HG02840 (cell line): ENCODE results near the gene CDH10.

ENCODE experiments used
- ATAC-seq: cut with Tn5 transposase; IDR thresholded peaks from one replicate; pipeline ENCODE4 v1.9.1; 2021; ENCODE audit warnings: mild to moderate bottlenecking, moderate library complexity, moderate number of reproducible peaks; ENCODE audit not compliant: unreplicated experiment, low FRiP score

CDH10 gene

DNA sequence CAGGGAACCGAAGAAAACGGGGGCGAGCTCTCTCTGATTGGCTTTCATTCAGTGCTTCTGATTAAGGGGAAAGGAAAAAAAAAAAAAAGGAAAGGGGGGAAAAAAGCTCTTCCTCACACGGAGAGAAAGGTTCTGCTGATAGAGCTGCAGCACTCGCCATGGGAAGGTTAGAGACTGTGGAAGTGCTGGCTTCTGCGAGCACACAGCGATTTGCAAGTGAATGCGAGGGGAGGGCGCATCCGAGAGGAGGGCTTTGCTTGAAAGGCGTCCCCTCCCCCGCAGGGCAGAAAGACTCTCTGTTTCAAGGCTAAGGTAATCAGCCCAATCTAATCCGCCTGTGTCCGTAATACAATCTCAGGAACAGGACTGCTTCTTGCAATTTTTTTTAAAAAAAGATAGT is at the start of gene CDH10:
Gene CDH10, minus strand, starts transcription at position 218 of the 400 bp plus-strand sequence. CDS start 51,488 bp downstream, outside the sequence.
- no peak for ATAC-seq

DNA sequence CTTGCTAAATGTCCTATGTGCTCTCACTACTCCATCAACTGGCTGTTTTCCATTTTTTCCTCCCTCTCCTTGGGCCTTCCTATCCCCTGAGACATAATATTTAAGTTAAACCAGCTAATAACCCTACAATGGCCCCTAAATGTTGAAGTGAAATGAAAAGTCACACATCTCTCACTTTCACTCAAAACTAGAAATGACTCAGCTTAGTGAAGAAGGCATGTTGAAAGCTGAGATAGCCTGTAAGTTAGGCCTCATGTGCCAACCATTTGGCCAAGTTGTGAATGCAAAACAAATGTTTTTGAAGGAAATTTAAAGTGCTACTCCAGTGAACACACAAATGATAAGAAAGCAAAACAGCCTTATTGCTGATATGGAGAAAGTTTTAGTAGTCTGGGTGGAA is 48.8 kb upstream of the CDH10 start:
- ATAC-seq: no peak

DNA sequence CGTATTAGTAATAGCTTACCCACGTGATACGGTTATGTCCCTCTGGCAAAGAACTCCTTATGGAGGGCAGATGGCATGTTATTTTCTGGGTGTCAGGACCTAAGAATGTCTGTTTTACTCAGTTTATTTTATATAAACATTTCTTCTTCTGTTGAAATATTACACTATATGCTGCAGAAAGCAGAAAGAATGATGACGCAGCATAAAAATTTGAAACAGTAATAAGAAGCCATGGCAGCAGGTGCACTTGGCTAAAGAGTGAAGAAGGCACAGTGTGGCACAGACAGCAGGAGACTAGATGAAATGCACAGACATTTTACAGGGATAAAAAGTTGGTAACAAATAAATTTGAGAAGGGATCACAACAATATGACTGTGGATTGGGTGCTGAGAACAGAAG is 46.3 kb upstream of the CDH10 start:
- ATAC-seq: no peak

DNA sequence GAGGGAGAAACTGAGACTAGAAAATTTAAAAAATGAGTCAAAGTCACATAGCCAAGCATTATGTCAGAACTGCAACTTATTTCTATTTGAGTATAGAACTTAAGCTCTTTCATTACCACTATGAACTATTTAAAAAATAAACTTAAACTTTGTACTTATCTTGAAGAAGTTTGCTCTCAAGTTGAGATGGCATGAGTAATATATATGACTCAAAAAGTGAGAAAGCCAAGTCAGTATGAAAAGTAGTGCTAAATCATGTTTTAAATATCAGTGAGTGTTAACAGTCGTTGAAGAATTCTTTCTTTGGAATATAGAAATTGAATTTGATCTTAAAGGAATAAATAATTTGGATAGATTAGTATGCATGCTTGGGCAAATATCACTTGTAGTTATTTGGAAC is 36.3 kb upstream of the CDH10 start:
- ATAC-seq: no peak

DNA sequence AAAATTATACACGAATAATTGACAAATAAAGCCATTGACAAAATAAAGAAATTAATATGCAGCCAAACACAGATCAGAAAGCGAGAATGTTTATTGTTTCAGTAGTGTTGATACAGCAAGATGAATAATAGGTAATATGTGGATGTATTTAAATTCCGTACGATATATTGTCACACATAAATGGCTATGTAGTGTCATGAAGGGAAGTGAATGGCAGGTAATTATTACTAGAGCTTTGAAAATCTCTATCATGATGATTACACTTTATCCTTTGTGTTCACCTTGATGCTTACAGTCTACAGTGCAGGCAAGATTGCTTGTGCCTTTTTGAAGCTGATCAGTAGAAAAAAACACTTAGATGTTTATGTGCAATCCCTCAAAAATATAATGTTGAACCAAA is 23.3 kb upstream of the CDH10 start:
- no peak for ATAC-seq

DNA sequence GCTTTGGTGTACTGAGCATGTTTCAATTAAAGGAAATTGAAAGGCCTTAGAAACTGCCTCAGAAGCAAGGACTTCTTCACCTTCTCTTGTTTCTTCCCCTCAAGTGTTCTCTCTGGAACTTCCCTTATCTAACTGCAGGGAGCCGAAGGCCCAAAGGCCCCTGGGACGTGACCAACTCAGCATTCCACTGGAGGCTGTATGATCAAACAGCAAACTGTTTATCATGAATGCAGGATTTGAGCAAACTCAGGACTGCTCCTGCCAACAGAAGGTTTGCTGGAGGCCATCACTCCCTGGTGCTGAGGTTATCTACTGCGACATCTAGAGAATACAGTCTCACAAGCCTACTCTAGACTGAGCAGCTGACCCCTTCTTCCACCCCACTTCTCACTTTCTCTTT is 4.8 kb upstream of the CDH10 start:
- ATAC-seq: no peak

DNA sequence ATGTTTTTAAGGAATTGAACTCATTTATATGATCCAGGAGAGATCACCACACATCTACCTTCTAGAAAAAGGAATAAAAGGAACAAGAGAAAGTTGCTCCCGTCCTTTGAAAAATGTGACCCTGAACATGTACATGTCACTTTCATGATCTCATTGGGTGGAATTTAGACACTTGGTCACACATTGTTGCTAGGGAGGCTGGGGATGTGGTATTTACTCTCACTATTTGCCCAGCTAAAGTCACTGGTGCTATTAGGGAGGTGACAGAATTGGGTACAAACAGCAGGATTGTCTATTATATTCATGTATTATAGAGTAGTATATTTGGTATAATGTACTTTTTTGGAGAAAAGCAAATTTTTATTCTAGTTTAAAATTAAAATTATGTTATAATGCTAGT is 2.1 kb upstream of the CDH10 start:
- ATAC-seq: no peak

DNA sequence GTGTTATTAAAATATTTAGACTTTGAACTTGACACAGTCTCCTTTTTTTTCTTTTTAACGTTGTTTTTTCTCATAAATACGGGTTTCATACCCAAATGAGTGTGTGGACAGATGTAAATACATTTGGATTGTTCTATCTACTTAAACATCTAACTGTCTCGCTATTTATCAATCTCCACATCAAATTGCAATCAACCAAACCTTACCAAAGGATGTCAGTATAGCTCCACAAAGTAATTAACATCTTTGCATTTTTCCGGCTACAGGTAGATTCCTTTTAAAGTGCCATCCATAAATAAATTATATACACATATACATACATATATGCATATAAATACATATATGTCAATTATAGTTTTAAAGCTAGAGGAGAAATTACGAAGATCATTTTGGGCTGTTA is 705 bp upstream of the CDH10 start:
- ATAC-seq: no peak

DNA sequence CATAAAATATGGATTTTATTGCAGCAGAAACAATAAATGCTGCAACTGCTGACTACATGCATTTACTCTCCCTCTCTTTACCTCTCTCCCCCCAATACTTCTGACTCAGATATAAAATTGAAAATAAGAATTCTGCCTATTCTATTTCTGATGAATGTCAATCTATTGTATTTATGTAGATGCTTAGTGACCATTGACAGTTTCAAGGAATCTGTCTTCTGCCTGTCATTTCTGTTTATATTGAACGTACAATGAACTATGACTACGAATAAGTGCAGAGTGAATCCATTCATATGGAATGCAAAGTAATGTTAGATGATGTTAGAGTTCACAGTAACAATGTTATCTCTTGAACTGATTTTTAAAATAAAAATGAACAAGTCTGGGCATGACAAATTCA is 898 bp downstream of the CDH10 start:
- no peak for ATAC-seq

DNA sequence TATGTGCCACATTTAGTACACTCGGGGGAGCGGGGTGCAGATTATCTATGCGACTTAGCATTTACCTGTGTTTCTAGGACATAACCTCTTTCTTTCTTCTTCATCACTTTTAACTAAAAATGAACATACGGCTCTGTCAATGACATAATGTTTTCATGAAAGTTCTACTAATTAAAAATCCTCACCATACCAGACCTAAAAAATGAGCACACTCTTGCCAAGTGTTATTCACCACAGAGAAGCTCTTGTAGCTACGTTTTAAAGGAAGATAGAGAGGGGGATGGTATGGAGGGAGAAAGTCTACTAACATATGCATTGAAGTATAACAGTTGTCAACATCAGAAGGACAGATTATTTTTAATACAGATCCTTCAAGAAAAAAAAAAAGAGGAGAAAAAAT is 1.6 kb downstream of the CDH10 start:
- ATAC-seq: no peak

DNA sequence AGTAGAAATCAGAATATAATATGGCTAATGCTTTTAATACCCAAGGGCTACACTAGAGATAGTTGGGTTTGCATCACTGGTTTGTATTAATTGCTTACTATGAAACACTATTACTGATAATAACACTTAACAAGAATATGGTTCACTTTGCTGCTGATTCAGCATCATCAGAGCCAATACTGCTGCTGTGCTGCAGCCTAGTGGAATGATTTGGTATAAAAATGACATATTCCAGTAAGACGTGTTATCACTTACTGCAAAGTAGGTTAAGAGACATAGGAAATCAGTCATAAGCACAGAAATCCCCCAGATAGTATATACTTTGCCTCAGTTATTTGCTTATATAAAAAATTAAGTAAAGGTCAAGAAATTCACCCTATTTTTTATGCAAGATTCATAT is 2.8 kb downstream of the CDH10 start:
- ATAC-seq: no peak

DNA sequence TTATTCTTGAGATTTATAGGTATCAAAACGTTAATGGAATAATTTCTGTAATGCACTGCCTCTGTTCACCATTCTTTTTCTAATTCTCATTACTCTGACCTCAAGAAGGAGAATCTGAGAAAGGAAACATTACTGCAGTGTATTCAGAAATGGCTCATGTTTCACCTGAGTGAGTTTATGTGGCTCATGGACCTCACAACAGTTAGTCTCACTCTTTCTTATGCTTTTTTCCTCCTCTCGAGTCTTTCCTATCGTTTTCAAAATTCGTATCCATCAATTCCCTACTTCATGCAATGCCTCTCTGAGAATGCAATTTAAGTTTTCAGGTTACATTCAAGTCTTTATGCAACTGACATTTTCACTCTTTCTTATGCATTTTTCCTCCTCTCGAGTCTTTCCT is 9.6 kb downstream of the CDH10 start:
- no peak for ATAC-seq

DNA sequence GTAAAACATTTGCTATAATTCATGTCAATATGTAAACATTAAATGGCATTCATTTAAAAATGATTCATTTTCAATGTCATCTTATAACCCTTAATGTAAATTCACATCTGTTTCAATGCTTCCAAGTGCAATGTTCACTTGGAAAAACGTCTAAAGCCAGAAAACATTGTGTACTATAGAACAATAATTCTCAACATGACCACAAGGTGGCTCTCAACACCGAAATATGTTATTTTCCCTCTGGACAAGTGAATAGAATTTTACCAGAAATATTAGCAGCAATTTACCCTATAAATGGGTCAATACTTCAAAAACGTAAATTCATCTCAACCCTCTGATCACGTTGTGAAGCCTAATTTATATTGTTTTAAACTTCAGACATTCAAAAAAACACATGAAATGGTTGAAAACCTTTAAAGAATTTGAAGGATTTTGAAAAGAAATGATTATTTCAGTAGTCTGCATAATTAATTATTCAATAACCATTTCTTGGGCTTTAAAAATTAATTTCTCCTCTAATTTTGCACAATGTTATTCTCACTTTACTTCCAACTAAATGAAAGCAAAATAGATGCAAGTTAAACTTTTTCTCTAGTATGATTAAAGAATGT is 11.0 kb downstream of the CDH10 start:
- ATAC-seq: no peak

DNA sequence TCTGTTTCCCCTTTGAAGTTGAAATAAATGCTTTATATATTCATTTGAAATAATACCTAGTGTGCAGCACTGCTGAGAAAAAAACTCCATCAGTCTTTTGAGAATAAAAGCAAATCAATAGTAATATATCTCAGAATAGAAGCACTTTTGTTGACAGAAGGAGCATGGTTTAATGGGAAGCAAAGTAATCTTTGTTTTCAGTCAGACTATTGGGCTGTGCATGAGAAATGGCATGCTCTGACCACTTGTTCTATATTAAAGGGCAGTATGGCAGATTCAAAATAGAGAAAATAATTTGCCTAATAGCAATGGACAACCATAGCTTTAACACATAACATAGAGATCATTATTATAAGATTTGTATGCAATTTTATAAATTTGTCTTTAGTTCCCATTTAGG is 12.4 kb downstream of the CDH10 start:
- ATAC-seq: no peak

DNA sequence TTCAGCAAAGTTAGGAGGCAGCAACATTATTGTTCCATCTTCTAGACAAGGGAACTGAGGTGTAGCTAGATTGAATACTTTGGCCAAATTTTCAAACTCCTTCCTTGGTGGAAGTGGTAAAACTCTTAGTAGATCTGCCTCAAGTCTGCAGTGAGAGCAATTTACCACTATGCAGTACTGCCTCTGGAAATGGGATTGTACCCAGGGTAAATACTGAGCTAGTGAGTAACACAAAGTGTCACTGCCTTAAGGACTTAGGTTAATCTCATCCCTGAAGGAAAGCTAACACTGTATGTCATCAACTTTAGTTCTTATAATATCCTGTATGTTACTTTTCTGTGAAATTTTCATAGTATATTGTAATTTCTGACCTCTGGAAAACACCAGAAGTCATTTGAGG is 13.9 kb downstream of the CDH10 start:
- ATAC-seq: no peak

DNA sequence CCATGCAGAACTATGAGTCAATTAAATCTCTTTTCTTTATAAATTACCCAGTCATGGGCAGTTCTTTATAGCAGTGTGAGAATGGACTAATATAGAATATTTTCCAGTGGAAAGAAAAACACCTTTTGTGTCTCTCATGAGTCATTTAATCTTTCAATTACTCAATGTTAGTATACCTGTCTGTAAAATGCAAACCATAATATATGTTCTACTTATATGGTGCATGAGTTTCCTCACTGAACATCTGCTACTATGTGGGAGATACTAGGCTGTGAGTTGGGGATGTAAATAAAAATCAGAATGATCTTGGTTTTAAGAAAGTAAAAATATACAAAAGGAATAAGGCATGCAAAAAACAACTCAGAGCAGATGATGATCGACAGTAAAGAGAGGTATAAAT is 15.0 kb downstream of the CDH10 start:
- ATAC-seq: no peak

DNA sequence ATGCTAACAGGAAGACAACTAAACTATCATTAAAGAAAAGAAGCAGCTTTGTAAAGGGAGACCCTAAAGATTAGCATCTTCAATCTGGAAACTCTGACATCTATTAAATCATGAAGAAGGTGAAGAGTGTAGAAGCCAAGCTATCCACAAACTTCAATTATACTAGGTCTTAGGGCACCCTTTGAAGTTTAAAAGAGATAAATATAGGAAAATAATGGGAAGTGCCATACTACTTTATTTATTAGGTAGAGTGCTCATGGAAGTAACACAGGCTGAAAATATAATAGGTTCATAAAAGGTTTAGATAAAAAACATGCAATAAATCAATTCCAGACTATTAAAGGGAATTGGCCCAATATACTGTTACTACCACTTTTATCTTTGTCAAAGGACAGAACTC is 19.9 kb downstream of the CDH10 start:
- no peak for ATAC-seq

DNA sequence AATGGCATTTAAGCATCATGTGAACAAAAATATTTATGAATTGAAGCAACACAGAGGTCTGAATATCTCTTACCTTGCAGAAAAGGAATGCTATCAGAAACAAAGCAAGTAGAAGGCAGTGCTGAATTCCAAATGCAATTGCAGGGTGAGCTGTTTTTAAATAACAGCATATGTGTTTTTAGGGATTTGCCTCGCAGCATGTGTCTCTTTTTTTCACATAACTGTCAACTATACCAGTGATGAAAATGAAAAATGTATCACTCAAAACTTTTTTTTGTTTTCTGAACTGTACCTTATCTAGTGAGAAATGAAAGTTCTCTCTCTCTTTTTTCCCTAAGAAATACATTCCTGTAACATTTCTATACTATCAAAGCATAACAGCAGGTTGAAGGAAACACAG is 21.2 kb downstream of the CDH10 start:
- ATAC-seq: no peak

DNA sequence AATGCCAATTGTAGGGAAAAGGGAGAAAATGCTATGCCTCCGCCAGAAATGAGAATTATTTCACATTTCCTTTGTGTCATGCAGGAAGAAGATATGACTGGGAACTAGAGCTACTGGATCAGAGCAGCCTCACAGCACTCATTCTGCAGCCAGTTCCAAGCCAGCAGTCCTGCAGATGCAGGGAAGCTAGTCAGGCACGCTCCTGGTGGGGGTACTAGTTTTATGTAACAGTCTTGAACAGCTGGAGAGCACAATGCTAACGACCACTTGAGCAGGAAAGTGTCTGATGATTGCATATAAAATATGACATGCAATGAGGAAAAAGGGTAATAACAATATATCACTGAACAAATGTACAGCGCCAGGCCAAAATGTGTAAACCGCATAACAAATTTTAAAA is 21.7 kb downstream of the CDH10 start:
- ATAC-seq: no peak

DNA sequence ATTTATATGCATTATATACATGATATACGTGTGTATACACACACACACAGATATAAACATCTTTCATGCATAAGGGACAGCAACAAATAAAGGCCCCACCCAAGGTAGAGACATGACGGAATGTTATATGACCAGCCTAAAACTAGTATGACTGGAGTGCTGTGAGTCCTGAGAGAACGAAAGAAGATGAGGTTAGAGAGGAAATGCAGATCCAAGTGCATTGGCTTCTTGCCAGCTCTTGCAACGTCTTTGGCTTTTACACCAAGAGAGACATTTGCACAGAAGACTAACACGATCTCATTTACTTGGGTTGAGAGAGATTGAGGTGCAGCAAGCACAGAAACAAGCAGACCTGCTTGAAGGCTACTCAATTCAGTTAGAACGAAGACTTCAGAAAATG is 23.0 kb downstream of the CDH10 start:
- ATAC-seq: no peak

DNA sequence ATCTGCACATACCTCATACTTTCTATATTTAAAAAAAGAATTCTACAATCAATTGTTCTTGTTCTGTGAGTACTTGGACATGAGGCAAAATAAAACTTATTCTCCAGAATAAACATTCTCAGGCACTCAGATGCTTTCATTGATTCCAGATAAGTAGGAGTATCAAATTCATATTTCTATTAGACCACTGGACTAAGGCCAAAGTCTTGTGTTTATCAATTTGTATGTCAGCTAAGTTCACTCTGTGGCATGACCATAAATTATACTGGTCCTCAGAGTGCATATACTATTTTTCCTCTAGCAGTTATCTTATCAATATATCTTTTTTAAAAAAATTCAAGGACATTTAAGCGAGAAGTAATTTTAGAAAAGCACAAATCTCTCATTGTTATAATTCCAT is 28.2 kb downstream of the CDH10 start:
- ATAC-seq: no peak

DNA sequence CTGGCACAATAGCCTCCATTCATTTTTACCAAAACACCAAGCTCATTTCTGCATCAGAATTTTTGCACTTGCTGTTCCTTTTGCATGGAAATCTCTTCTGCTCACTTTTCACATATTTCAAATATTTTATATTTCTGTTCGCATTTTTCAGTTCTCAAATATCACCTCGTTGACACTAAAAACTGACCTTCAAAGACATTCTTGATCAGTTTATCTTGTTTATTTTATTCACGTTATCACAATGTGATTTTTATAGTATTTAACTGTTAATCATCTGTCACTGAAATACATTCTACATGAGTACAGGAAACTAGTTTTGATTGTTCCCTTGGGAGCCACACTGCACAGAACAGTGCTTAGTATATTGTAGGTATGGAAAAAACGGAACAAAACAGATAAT is 29.6 kb downstream of the CDH10 start:
- ATAC-seq: no peak

DNA sequence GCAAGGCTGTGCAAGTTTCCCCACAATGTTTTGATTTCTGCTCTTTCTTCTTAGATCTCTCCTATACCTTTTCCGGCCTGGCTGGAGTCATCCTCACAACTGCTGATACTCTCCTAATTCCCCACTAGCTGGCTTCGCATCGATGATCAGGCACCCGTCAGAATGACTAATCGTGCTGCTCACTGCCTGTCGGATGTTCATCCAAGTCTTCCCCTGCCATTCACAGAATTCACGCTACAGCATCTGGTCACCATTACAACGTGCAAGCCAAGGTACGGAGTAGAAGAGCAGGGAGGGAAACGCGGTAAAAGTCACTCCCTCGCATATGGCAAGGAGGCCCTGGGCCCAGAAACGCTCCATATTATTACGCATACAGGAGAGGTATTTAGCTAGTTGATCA is 35.1 kb downstream of the CDH10 start:
- ATAC-seq: no peak
